ENCODE data around the gene KCNJ12. TPM values are rescaled to one million over a fixed set of nuclear protein-coding genes. Genes with fewer than 3 reads are reported as not detected.

KCNJ12 gene
- total RNA-seq, 4 donors from 2014 or later: 0.51 to 11.8 (median 5.3) TPM

GRCh38 chr17:21373696-21374440 lies 2.3 kb upstream of the KCNJ12 start:
- no peak for DNase-seq
- Histone ChIP-seq H3K36me3 (no peaks in the 10 kb centered on the region), H3K27me3 (peaks cover 0 to 4% of the 10 kb centered on the region in 2 donors), H3K4me3 (no peak overlapping the region), H3K9me3 (no peaks in the 10 kb centered on the region), H3K27ac (no peak overlapping the region), H3K4me1 (peaks cover 0 to 20% of the 10 kb centered on the region in 2 donors)
- TF ChIP-seq CTCF (IDR thresholded peaks at IDR 0.05) (no peak), POLR2A (IDR thresholded peaks at IDR 0.05) (no peak)
- intact Hi-C loops (cut with DNase I; ENCODE audit: low total_unique reads): no loop called here

GRCh38 chr17:21374441-21375161 lies 1.6 kb upstream of the KCNJ12 start:
- intact Hi-C loops (cut with DNase I; ENCODE audit: low total_unique reads): no loop called here
- H3K27ac ChIP-seq: no peak overlapping the region
- H3K9me3 ChIP-seq: no peaks in the 10 kb centered on the region
- no peaks in the 10 kb centered on the region for H3K36me3 ChIP-seq
- H3K27me3 ChIP-seq: peaks cover 0 to 4% of the 10 kb centered on the region in 2 donors
- H3K4me1 ChIP-seq: peaks cover 0 to 20% of the 10 kb centered on the region in 2 donors
- TF ChIP-seq POLR2A (IDR thresholded peaks at IDR 0.05): no peak
- no peak for TF ChIP-seq CTCF (IDR thresholded peaks at IDR 0.05)
- no peak for DNase-seq
- H3K4me3 ChIP-seq: no peak overlapping the region

- no peak for TF ChIP-seq POLR2A (IDR thresholded peaks at IDR 0.05)
- no peak for TF ChIP-seq CTCF (IDR thresholded peaks at IDR 0.05)
- Histone ChIP-seq H3K27me3 (peaks cover 0 to 4% of the 10 kb centered on the region in 2 donors), H3K4me1 (peaks cover 0 to 20% of the 10 kb centered on the region in 2 donors), H3K36me3 (no peaks in the 10 kb centered on the region), H3K9me3 (no peaks in the 10 kb centered on the region), H3K27ac (no peak overlapping the region), H3K4me3 (no peak overlapping the region)
- DNase-seq: no peak
- intact Hi-C loops (cut with DNase I; ENCODE audit: low total_unique reads): no loop called here
Observed at GRCh38 chr17:21375162-21375560, 996 bp upstream of the KCNJ12 start.

GRCh38 chr17:21375757-21376080 lies 438 bp upstream of the KCNJ12 start:
- TF ChIP-seq POLR2A (IDR thresholded peaks at IDR 0.05) (no peak), CTCF (IDR thresholded peaks at IDR 0.05) (no peak)
- Histone ChIP-seq H3K4me3 (no peak overlapping the region), H3K9me3 (no peaks in the 10 kb centered on the region), H3K4me1 (peaks cover 0 to 20% of the 10 kb centered on the region in 2 donors), H3K27me3 (peaks cover 0 to 4% of the 10 kb centered on the region in 2 donors), H3K36me3 (no peaks in the 10 kb centered on the region), H3K27ac (no peak overlapping the region)
- no peak for DNase-seq
- intact Hi-C loops (cut with DNase I; ENCODE audit: low total_unique reads): no loop called here
